Measurements from ENCODE around the gene ZMYM3.

GRCh38 chrX:71210816-71211215, 43.1 kb downstream of the ZMYM3 start:
- no peak for TF ChIP-seq SP1 (IDR thresholded peaks at IDR 0.05)
- no peak for TF ChIP-seq FOXA1 (IDR thresholded peaks at IDR 0.05)

All from HEK293T (cell line).